Measurements from ENCODE around the gene SCAPER. TPM values are rescaled to one million over a fixed set of nuclear protein-coding genes. Genes with fewer than 3 reads are reported as not detected.
A peak's percentile ranks its signal among the peaks of the same experiment; 100 is the strongest.

Gene SCAPER
- total and polyA plus RNA-seq, 2 of the 4 experiments (the other 2 are of a cell fraction), result 2.9 to 9.7 TPM

GRCh38 chr15:76470691-76471090 lies 434.4 kb downstream of the SCAPER start:
- Histone ChIP-seq H3K9ac (ENCODE audit: low read depth, low read length) (no peak overlapping the region), H2AFZ (replicated peaks; ENCODE audit: low read length, poor library complexity) (no peak overlapping the region), H3K4me3 (ENCODE audit: insufficient read depth, low read depth, low read length) (no peak overlapping the region), H3K14ac (replicated peaks; ENCODE audit: low read depth, low read length) (no peak overlapping the region), H4K20me1 (ENCODE audit: insufficient read depth, low read length) (no peaks in the 10 kb centered on the region), H4K8ac (ENCODE audit: low read depth in 2 of 2, low read length in 2 of 2) (no peak overlapping the region), H3K27ac (ENCODE audit: insufficient read depth, low read length) (no peak overlapping the region), H3K9me1 (ENCODE audit: insufficient read depth, low read length) (no peaks in the 10 kb centered on the region), H3K27me3 (ENCODE audit: control insufficient read depth, insufficient read depth, low read length) (no peaks in the 10 kb centered on the region), H2BK5ac (ENCODE audit: low read depth, low read length, poor library complexity, severe bottlenecking) (no peak overlapping the region), H2AK5ac (ENCODE audit: low read depth, low read length) (no peak overlapping the region), H4K5ac (ENCODE audit: low read depth, low read length) (no peak overlapping the region), H3K4ac (ENCODE audit: low read depth, low read length) (no peak overlapping the region), H2BK20ac (ENCODE audit: low read depth, low read length) (no peak overlapping the region), H3K23ac (ENCODE audit: low read depth, low read length) (no peak overlapping the region), H2AK9ac (replicated peaks; ENCODE audit: low read depth, low read length, poor library complexity) (no peak overlapping the region), H3K56ac (ENCODE audit: extremely low read depth, insufficient read depth, low read length) (no peak overlapping the region), H3K36me3 (ENCODE audit: control insufficient read depth, insufficient read depth, low read length) (no peaks in the 10 kb centered on the region), H3K9me3 (ENCODE audit: control insufficient read depth, insufficient read depth, low read length) (no peaks in the 10 kb centered on the region; the same call in 1 of the 2 replicates), H3K4me1 (ENCODE audit: control insufficient read depth, insufficient read depth, low read length) (no peaks in the 10 kb centered on the region), H3K18ac (ENCODE audit: low read depth, low read length) (no peak overlapping the region), H2BK15ac (ENCODE audit: low read depth, low read length) (no peak overlapping the region), H4K91ac (ENCODE audit: insufficient read depth, low read depth, low read length) (no peak overlapping the region), H2BK120ac (ENCODE audit: low read depth, low read length) (no peak overlapping the region), H3K4me2 (ENCODE audit: low read depth, low read length) (no peak overlapping the region), H3K79me1 (ENCODE audit: low read depth in 1 of 2, low read length in 2 of 2) (no peaks in the 10 kb centered on the region)
- DNase-seq (peak; percentile 67), ATAC-seq (ENCODE audit: low read depth) (peak; percentile 76)
- intact Hi-C loops (cut with micrococcal nuclease), result no loop called here
- ChIA-PET POLR2A (ENCODE audit: unreplicated experiment) (no interaction called here), CTCF (interaction anchor here (0.6 kb wide), 1 partner anchor 11 kb away, joined by 3 read pairs; no protein-coding TSS in a partner anchor)
- in situ Hi-C loops (cut with MboI; ENCODE audit: low sequenced_read_pairs), result no loop called here
- TF ChIP-seq RCOR1 (IDR thresholded peaks at IDR 0.05; ENCODE audit: insufficient replicate concordance, low read length) (no peak), RFX5 (IDR thresholded peaks at IDR 0.05; ENCODE audit: low read depth, low read length) (no peak), RAD21 (IDR thresholded peaks at IDR 0.05; ENCODE audit: low read length) (no peak), CHD1 (IDR thresholded peaks at IDR 0.05; ENCODE audit: low read depth, low read length) (no peak), CTCF (conservative IDR thresholded peaks at IDR 0.05; ENCODE audit: low read depth, low read length) (no peak), FOS (IDR thresholded peaks at IDR 0.05; ENCODE audit: low read depth, low read length) (no peak), SMC3 (IDR thresholded peaks at IDR 0.05; ENCODE audit: low read depth, low read length) (no peak), NFE2L2 (IDR thresholded peaks at IDR 0.05; ENCODE audit: low read depth, low read length) (no peak), POLR2A (IDR thresholded peaks at IDR 0.05; ENCODE audit: low read depth, low read length) (no peak), CEBPB (IDR thresholded peaks at IDR 0.05; ENCODE audit: low read depth, low read length) (no peak), MAZ (IDR thresholded peaks at IDR 0.05; ENCODE audit: borderline replicate concordance, low read depth, low read length) (no peak), MXI1 (IDR thresholded peaks at IDR 0.05; ENCODE audit: borderline replicate concordance, low read depth, low read length) (no peak), MAFK (IDR thresholded peaks at IDR 0.05; ENCODE audit: low read depth, low read length) (no peak)
- TF ChIP-seq, protein P1, sequence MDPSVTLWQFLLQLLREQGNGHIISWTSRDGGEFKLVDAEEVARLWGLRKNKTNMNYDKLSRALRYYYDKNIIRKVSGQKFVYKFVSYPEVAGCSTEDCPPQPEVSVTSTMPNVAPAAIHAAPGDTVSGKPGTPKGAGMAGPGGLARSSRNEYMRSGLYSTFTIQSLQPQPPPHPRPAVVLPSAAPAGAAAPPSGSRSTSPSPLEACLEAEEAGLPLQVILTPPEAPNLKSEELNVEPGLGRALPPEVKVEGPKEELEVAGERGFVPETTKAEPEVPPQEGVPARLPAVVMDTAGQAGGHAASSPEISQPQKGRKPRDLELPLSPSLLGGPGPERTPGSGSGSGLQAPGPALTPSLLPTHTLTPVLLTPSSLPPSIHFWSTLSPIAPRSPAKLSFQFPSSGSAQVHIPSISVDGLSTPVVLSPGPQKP (IDR thresholded peaks at IDR 0.05; ENCODE audit: borderline replicate concordance, low read depth, low read length), result no peak
- TF ChIP-seq, protein P2, sequence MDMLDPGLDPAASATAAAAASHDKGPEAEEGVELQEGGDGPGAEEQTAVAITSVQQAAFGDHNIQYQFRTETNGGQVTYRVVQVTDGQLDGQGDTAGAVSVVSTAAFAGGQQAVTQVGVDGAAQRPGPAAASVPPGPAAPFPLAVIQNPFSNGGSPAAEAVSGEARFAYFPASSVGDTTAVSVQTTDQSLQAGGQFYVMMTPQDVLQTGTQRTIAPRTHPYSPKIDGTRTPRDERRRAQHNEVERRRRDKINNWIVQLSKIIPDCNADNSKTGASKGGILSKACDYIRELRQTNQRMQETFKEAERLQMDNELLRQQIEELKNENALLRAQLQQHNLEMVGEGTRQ (IDR thresholded peaks at IDR 0.05; ENCODE audit: low read depth, low read length), result no peak
- dilution Hi-C loops (cut with HindIII; ENCODE audit: low sequenced_read_pairs, unreplicated experiment), result no loop called here
- no TSS peak for BruUV-seq (replicated peaks)
